Dedifferentiated amniotic fluid mesenchymal stem cell (primary cell): ENCODE results near the gene SRSF12.
"Not testable (repeated sequence)": the region's sequence is repeated elsewhere in the genome, so short reads cannot be mapped to it uniquely, and the experiment has no call there.

Experiments used
- DNase-seq: peaks from one replicate; pipeline ENCODE4 v3.0.0-alpha.2; 2016; ENCODE audit errors: extremely low spot score

SRSF12 gene

DNA sequence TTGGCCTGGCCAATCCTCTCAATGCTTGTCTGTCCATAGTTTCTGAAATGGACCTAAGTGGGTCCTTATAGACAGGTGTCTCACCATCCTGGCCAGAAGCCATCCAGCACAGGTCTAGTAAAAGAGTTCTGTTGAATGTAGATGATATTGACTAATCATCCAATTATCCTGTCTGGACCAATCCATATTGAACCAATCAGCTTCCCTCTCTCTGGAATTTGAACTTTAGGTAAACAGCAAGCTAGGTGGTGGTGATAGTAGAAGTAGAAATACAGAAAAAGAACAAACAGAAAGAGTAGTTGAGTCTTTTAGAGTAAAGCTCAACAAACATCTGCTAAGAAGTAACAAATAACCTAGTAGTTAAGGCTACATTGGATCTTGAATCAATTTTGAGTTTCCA, 46.8 kb downstream of the SRSF12 start:
- no peak for DNase-seq

DNA sequence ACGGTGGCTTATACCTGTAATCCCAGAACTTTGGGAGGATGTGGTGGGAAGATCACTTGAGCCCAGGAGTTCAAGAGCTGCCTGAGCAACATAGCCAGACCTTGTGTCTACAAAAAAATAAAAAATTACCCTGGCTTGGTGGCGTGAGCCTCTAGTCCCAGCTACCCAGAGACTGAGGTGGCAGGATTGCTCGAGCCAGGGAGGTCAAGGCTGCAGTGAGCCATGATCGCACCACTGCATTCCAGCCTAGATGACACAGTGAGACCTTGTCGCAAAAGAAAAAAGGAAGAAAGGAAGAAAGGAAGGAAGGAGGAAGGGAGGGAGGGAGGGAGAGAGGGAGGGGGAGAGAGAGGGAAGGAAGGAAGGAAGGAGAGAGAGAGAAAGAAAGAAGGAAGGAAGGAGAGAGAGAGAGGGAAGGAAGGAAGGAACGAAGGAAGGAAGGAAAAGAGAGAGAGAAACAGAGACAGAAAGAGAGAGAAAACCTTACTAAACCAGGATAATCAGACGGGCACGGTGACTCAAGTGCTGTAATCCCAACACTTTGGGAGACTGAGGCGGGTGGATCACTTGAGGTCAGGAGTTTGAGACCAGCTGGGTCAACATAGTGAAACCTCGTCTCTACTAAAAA, 48.2 kb downstream of the SRSF12 start:
- DNase-seq: no peak

GRCh38 chr6:89068695-89069094, 49.2 kb downstream of the SRSF12 start:
- no peak for DNase-seq

- no peak for DNase-seq
These were observed 50.1 kb downstream of the SRSF12 start for GRCh38 chr6:89067796-89068195.

GRCh38 chr6:89066940-89067646, 50.8 kb downstream of the SRSF12 start:
- no peak for DNase-seq

GRCh38 chr6:89066121-89066520, 51.8 kb downstream of the SRSF12 start:
- DNase-seq: not testable (repeated sequence)

- DNase-seq: not testable (repeated sequence)
These were observed 52.9 kb downstream of the SRSF12 start for GRCh38 chr6:89064931-89065330.

GRCh38 chr6:89063881-89064280, 54.0 kb downstream of the SRSF12 start:
- DNase-seq: no peak

DNA sequence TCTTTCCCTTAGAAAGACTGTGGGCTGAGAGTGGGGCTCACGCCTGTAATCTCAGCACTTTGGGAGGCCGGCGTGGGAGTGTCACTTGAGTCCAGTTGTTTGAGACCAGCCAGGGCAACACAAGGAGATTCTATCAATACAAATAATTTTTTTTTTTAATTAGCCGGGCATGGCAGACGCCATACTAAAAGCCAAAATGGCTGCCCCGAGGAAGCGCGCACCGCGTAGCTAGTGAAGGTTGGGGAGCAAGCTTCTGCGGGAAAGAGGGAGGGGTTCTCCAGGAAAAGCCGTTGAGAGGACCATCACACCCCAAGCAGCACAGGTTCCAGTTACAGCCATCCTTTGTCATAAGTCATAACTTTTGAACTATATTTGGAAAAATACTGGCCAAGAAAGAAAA, 58.6 kb downstream of the SRSF12 start:
- DNase-seq: no peak

DNA sequence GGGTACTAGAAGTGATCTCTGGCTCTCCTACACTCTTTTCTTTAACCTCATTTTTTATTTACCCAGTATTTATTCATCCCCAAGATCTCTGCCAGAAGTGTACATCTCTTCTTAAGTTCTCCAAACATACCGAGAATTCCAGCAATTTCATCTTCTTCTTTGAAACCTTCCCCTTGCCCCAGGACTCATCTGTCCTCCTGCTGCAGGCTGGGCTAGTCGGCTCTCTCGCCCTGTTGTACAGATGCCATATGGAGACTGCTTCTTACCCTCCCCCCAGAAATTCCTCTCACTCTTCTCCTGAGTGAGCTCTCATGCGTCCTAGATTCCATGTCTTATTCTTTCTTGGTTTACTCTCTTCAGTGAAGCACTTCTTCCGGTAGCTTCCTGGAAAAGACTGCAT, 59.2 kb downstream of the SRSF12 start:
- no peak for DNase-seq

- DNase-seq: no peak
These were observed 60.1 kb downstream of the SRSF12 start for GRCh38 chr6:89057759-89058158.

DNA sequence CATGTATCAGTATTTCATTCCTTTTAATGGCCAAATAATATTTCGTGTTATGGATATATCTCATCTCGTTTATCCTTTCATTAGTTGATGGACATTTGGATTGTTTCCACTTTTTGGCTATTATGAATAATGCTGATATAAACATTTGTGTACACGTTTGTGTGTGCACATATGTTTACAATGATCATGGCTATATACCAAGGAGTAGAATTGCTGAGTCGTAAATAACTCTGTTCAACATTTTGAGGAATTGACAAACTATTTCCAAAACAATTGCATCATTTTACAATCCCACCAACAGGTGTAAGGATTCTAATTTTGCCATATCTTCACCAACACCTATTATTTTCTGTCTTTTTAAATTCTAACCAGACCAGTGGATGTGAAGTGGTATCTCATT, 63.7 kb downstream of the SRSF12 start:
- DNase-seq: no peak

- DNase-seq: no peak
These were observed 66.2 kb downstream of the SRSF12 start for GRCh38 chr6:89051676-89052075.

GRCh38 chr6:89050697-89051096, 67.2 kb downstream of the SRSF12 start:
- DNase-seq: no peak

- DNase-seq: peak; percentile 89
These were observed 67.7 kb downstream of the SRSF12 start for GRCh38 chr6:89050155-89050554.

DNA sequence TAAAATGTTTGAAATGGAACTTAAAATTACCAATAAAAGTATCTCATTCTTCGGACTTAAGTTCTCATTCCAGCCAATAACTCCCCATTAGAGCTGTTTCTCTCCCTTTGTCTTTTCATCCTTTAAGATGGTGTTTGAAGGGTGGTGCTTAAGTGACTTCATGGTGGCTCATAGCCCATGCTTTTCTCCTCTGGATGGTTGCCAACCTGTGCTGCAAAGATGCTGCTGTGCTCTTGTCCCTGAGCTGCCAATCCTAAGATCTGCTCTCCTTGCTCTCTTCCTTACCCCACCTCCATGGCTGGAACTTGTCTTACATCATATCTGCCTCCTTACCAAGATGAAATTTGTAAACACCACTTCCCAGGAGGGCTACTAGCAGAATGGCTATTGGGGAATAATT, 68.9 kb downstream of the SRSF12 start:
- DNase-seq: no peak

DNA sequence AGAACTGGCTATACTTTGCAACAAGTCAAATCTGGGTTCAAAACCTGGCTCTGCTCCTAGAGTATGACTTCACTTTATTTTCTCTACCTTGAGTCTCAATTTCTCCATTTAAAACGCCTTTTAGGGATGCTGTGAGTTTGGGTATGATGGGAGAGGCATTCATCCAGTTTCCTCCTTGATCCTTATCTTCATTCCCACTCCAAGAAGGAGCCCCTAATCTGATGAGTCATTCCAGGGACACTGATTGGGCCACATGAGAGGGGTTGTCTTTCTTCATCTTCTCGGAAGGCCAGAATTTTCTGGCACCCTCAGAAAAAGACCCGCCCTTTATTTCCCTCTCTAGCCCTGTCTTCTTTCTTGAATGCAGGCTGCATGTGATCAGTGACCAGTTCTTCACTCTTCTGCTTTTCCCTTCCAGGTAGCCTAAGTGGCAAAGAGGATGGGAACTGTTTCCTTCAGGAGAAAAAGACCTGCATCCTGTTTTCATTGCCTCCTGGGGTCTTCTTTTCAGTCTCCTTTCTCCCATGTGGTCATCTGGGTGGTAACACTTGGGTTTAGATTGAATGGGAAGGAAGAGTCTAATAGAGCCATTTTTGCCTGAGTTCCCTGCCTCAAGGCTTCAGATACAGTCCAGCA, 69.5 kb downstream of the SRSF12 start:
- DNase-seq: no peak

GRCh38 chr6:89047473-89047872, 70.4 kb downstream of the SRSF12 start:
- DNase-seq: no peak
